ENCODE data around the gene SHC4. TPM values are rescaled to one million over a fixed set of nuclear protein-coding genes. Genes with fewer than 3 reads are reported as not detected.

SHC4 gene, protein sequence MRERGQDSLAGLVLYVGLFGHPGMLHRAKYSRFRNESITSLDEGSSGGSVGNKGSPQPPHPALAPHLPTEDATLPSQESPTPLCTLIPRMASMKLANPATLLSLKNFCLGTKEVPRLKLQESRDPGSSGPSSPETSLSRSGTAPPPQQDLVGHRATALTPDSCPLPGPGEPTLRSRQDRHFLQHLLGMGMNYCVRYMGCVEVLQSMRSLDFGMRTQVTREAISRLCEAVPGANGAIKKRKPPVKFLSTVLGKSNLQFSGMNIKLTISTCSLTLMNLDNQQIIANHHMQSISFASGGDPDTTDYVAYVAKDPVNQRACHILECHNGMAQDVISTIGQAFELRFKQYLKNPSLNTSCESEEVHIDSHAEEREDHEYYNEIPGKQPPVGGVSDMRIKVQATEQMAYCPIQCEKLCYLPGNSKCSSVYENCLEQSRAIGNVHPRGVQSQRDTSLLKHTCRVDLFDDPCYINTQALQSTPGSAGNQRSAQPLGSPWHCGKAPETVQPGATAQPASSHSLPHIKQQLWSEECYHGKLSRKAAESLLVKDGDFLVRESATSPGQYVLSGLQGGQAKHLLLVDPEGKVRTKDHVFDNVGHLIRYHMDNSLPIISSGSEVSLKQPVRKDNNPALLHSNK
- total RNA-seq (1 to 10 TPM in 1 of 2 donors, under 1 TPM in 1; 0.67 to 1.9 TPM), polyA plus RNA-seq (under 1 TPM; 0.09 to 0.20 TPM)
- long read RNA-seq, donor 1: 0 reads
- long read RNA-seq, donor 2: 0 reads
- long read RNA-seq, donor 3: 0 reads
- long read RNA-seq, donor 4: 0 reads
- long read RNA-seq, donor 5: 0 reads

DNA sequence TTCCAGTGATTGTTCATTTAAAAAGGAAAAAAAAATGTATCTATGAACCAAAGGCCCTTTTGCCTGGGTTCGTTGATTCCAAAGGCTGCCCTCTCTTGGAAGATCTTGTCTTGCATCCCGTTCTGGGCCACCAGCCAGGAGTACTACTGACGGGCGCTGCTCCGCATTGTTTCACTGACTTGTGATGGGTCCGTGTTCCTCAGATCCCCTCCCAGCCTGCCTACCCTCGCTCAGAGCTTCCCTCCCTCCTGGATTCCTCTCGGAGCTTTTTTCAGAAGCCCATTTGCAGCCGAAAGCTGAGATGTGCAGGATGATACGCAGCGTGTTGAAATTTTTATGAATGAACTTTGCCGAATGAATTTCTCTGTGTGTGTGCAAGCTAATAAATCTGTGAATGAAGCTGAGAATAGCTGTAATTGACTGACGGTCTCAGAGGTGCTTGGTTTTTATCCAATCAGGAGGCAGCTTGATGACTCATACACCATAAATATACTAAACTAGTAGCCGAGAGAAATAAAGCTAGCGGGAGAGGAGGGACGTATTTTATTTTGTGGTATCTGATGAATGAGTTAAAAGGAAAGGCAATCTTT is at the start of gene SHC4:
Gene SHC4, minus strand, starts transcription at position 396 of the 590 bp plus-strand sequence. CDS start 904 bp downstream, outside the sequence.
- Histone ChIP-seq H3K4me3 (peak within 1 kb of the TSS; percentile 3), H3K9ac (ENCODE audit: insufficient read depth in 1 of 2, low read length in 2 of 2) (peak within 1 kb of the TSS in 1 of 2 donors; percentile 14), H3K27ac (ENCODE audit: low read depth in 1 of 2, low read length in 1 of 2) (peak within 1 kb of the TSS in 1 of 2 donors; percentile 25), H3K27me3 (ENCODE audit: control insufficient read depth in 3 of 3, insufficient read depth in 3 of 3, low read length in 2 of 3) (peaks cover 0 to 21% (median 0%) of the 10 kb centered on the region in 3 donors), H3K4me1 (ENCODE audit: control insufficient read depth in 5 of 5, insufficient read depth in 5 of 5, low read length in 5 of 5) (peaks cover 0 to 16% (median 5%) of the 10 kb centered on the region in 5 donors), H3K9me3 (ENCODE audit: control insufficient read depth in 4 of 4, insufficient read depth in 3 of 4, low read length in 3 of 4) (no peaks in the 10 kb centered on the region), H3K36me3 (ENCODE audit: control insufficient read depth in 4 of 4, insufficient read depth in 4 of 4, low read length in 4 of 4) (no peaks in the 10 kb centered on the region)
- peak; percentile 56 for ATAC-seq (ENCODE audit: insufficient read depth, low FRiP score)
- peak; percentile 85 to 89 (median 89) for DNase-seq
- 1 to 2% methylated on average over 16 of the region's 16 CpGs for WGBS, 2 donors
- TF ChIP-seq, protein P1, sequence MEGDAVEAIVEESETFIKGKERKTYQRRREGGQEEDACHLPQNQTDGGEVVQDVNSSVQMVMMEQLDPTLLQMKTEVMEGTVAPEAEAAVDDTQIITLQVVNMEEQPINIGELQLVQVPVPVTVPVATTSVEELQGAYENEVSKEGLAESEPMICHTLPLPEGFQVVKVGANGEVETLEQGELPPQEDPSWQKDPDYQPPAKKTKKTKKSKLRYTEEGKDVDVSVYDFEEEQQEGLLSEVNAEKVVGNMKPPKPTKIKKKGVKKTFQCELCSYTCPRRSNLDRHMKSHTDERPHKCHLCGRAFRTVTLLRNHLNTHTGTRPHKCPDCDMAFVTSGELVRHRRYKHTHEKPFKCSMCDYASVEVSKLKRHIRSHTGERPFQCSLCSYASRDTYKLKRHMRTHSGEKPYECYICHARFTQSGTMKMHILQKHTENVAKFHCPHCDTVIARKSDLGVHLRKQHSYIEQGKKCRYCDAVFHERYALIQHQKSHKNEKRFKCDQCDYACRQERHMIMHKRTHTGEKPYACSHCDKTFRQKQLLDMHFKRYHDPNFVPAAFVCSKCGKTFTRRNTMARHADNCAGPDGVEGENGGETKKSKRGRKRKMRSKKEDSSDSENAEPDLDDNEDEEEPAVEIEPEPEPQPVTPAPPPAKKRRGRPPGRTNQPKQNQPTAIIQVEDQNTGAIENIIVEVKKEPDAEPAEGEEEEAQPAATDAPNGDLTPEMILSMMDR (IDR thresholded peaks at IDR 0.05; ENCODE audit: control extremely low read depth, extremely low read depth): no peak

DNA sequence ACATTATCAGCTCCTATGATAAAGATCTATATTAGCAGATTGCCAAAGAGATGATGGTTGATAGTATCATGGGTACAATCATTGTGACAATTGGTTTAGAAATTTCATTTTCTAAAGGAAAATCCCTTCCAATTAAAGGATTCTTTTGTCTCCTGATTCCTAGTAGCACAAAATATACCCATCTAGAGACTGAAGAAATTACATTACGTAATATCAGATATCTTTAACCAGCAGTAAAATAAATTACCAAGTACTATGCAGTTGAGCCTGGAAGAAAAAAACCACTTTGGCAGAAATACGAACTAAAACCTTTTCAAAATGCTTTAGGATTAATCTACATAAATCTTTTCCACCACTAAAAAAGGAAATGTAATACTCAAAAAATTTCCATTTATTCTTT is 35.6 kb upstream of the SHC4 start:
- TF ChIP-seq, protein P1 (IDR thresholded peaks at IDR 0.05; ENCODE audit: control extremely low read depth, extremely low read depth): no peak
- no peak overlapping the region for H3K4me3 ChIP-seq
- DNase-seq (no peak), ATAC-seq (ENCODE audit: insufficient read depth, low FRiP score) (no peak)
- H3K9me3 ChIP-seq (ENCODE audit: control insufficient read depth in 4 of 4, insufficient read depth in 3 of 4, low read length in 3 of 4): no peaks in the 10 kb centered on the region
- no peak overlapping the region for H3K9ac ChIP-seq (ENCODE audit: insufficient read depth in 1 of 2, low read length in 2 of 2)
- WGBS, 2 donors: 93 to 97% methylated on average over 2 of the region's 2 CpGs
- peaks cover 12 to 40% (median 31%) of the 10 kb centered on the region in 4 donors for H3K36me3 ChIP-seq (ENCODE audit: control insufficient read depth in 4 of 4, insufficient read depth in 4 of 4, low read length in 4 of 4)
- no peaks in the 10 kb centered on the region for H3K27me3 ChIP-seq (ENCODE audit: control insufficient read depth in 3 of 3, insufficient read depth in 3 of 3, low read length in 2 of 3)
- no peak overlapping the region for H3K27ac ChIP-seq (ENCODE audit: low read depth in 1 of 2, low read length in 1 of 2)
- no peaks in the 10 kb centered on the region for H3K4me1 ChIP-seq (ENCODE audit: control insufficient read depth in 5 of 5, insufficient read depth in 5 of 5, low read length in 5 of 5)

DNA sequence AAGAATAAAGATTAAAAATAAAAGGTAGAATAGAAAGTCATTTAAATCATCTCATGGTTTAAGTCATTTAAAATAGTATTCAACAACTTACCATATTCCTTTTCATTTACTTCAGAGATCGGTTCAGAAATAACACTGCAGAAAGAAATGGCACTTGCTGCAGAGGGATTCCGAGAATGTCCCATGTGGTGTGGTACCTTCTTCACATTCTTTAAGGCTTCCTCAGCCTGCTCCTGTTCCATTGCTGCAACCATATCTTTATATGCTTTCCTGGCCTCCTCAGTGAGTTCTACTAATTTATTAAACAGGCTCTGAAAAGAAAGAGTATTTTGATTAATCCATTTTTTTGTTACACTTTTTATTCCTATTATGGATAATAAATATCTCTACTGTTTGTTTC is 32.6 kb upstream of the SHC4 start:
- no peak overlapping the region for H3K9ac ChIP-seq (ENCODE audit: insufficient read depth in 1 of 2, low read length in 2 of 2)
- WGBS, 2 donors: 98 to 99% methylated on average over 2 of the region's 2 CpGs
- no peak for DNase-seq
- no peaks in the 10 kb centered on the region for H3K27me3 ChIP-seq (ENCODE audit: control insufficient read depth in 3 of 3, insufficient read depth in 3 of 3, low read length in 2 of 3)
- H3K9me3 ChIP-seq (ENCODE audit: control insufficient read depth in 4 of 4, insufficient read depth in 3 of 4, low read length in 3 of 4): no peaks in the 10 kb centered on the region
- H3K4me3 ChIP-seq: no peak overlapping the region
- peaks cover 18 to 57% (median 46%) of the 10 kb centered on the region in 4 donors for H3K36me3 ChIP-seq (ENCODE audit: control insufficient read depth in 4 of 4, insufficient read depth in 4 of 4, low read length in 4 of 4)
- H3K27ac ChIP-seq (ENCODE audit: low read depth in 1 of 2, low read length in 1 of 2): no peak overlapping the region
- H3K4me1 ChIP-seq (ENCODE audit: control insufficient read depth in 5 of 5, insufficient read depth in 5 of 5, low read length in 5 of 5): no peaks in the 10 kb centered on the region
- TF ChIP-seq, protein P1 (IDR thresholded peaks at IDR 0.05; ENCODE audit: control extremely low read depth, extremely low read depth): no peak
- no peak for ATAC-seq (ENCODE audit: insufficient read depth, low FRiP score)

Measured in lung (tissue), 16 donors.